Mesenteric fat pad (tissue), 1 donor: ENCODE measurements around the gene GPRIN3. TPM values are rescaled to one million over a fixed set of nuclear protein-coding genes. Genes with fewer than 3 reads are reported as not detected.
A peak's percentile ranks its signal among the peaks of the same experiment; 100 is the strongest.

Experiments used
- DNase-seq: peaks from one replicate; pipeline ENCODE4 v3.0.0-alpha.2; 2020; ENCODE audit warnings: low spot score
- long read RNA-seq: library from polyadenylated mRNA; unstranded; transcript quantifications from one replicate; pipeline ENCODE4 v2.0.0, GENCODE V29; 2020
- total RNA-seq: library from RNA; stranded (reverse); fragmentation: NEBNext Ultra II Directional; extraction: Animal tissue kit (Norgen Biotek cat#: 25700); gene quantifications from one replicate; pipeline ENCODE4 v1.2.1, GENCODE V29; 2021
- donor health status: DM: yes; HTN: yes; CAD: no.

GPRIN3 gene
- total RNA-seq: 6.2 TPM
- long read RNA-seq, full-length matches to known transcripts: 8 of 10 reads
- long read RNA-seq, partial matches to known transcripts: 0 of 10 reads
- long read RNA-seq, other reads (novel, unspliced or antisense): 2 of 10 reads

DNA sequence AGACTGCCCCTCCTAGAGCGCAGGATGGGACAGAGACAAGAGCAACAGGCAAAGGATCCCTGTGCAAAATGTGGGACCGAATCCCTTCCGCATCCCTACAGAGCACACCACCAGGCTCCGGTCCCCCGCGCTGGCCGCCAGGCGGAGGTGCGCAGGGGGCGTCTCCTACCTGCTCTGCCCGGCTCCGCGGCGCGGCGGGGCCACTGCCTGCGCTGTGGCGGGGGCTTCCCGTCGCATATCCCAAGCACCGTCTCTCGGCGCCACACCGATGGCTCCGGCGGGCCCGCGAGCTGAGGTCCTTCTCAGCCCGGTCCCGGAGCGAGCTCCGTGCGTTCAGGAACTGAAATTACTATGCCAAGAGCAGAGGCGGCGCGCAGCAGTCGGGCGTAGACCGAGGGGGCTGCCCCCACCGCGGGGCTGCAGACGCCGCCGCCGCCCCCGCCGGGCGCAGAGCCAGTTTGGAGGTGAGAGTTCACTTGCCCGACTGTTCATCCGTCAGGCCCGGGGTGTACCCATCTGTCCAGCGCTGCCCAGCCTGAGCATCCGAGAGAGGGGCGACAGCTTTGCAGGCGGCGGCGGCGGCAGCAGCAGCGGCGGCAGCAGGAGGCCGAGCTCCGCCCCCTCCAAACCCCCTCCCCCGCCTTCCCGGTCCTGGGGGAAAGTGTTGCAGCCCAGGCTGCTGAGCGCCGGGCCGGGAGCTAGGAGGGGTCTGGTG is at the start of gene GPRIN3:
Gene GPRIN3 (minus strand): TSS at position 355 of the 715 bp plus-strand sequence. CDS start 57,690 bp downstream, outside the sequence.
- DNase-seq: peak; percentile 90

DNA sequence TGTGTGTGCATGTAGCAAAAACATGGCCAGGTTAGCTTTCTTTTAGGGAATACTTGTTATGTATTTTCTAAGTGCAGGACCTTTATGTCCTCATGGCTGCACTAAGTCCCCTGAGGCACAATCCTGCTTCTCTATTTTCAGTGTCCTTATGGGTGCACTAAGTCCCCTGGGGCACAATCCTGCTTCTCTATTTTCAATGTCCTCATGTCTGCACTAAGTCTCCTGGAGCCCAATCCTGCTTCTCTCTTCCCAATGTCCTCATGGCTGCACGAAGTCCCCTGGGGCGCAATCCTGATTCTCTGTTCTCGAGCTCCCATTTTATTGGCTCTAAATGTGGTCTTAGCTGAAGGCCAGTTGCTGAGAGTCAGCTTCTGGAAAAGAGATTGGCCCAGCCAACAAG is 49.7 kb upstream of the GPRIN3 start:
- DNase-seq: no peak

DNA sequence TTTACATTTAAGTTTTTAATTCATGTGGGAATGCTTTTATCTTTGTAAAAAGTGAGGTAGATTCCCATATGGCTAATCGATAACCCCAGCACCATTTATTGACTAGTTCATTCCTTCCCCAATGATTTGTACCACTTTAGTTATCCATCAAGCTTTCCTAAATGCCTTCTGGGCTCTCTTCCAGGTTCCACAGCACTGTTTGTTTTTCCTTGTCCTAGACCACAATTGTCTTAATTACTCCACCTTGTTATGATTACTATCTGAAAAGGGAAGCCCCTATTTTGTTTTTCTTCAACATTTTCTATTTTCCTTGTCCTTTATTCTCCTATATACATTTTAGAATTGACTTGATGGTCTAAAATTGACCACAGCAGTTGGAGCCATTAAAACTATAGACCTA is 48.5 kb upstream of the GPRIN3 start:
- DNase-seq: no peak

DNA sequence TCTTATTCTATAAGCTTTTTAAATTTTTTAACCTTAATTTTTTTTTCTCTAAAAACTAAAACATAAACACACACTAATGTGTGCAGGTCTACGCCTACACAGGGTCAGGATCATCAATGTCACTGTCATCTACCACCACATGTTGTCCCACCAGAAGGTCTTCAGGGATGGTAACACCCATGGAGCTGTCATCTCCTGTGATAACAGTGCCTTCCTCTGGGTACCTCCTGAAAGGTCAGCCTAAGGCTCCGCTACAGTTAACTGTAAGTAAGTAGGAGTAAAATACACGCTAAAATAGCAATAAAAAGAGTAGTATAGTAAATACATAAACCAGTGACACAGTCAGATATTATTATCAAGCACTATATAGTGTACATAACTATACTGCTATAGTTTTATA is 45.9 kb upstream of the GPRIN3 start:
- DNase-seq: no peak

DNA sequence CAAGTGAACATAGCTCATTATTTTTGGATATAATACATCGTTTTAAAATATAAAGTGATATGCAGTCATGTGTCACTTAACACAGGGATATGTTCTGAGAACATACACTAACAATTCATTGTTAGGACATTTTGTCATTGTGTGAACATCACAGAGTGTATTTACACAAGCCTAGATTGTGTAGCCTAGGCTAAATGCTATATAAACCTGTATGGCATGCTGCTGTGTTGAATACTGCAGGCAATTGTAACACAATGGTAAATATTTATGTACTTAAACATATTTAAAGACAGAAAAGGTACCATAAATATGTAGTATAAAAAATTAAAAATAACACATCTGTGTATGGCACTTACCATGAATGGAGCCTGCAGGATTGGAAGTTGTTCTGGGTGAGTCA is 44.9 kb upstream of the GPRIN3 start:
- DNase-seq: no peak

DNA sequence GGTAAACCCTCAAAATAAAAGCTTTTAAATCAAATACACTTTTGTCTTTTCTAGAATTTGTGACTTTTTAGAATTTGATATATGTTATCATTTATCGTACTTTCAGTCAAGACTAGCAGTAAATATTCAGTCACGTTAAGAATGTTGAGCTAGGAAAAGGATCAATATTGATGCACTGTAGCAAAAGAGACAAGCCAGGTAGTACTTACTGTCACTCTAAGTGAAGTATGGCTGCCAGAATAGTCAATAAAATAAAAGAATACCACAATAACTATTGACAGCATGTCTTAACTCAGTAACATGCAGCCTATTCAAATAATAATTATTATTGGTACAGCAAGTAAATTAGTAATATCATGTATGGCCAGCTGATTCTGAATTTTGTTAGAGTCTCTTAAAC is 43.6 kb upstream of the GPRIN3 start:
- no peak for DNase-seq

DNA sequence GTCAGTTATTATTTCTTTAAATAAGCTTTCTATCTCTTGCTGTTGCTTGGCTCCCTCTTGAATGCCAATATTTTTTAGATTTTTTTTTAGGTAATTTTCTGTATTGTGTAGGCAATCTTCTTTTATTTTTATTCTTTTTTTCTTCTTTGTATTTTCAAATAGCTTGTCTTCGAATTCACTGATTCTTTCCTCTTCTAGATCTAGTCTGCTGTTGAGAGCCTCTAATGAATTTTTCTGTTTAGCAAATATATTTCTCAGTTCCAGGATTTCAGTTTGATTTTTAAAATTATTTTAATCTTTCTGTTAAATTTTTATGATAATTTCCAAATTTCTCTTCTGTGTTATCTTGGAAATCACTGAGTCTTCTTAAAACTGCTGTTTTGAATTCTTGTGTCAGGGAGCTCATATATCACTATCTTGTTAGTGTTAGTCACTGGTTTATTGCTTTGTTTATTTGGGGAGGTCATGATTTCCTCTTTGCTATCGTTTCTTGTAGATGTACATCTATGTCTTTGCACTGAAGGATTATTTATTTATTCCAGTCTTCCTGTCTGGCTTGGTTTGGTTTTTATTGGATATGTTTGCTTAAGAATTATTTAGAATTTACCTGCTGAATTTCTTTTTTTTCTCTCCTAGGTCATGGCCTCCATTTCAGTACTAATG is 39.9 kb upstream of the GPRIN3 start:
- no peak for DNase-seq

DNA sequence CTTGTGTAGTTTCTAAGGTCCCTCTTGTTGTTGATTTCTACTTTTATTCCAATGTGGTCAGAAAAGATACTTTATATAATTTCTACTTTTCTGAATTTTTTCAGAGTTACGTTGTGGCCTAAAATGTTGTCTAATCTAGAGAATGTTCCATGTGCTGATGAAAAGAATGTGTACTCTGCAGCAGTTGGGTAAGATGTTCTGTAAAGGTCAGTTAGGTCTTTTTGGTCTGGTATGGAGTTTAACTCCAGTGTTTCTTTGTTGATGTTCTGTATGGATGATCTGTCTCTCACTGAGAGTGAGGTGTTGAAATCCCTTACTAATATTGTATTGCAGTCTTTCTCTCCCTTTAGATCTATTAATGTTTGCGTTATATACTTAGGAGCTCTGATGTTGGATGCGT is 37.0 kb upstream of the GPRIN3 start:
- DNase-seq: no peak

DNA sequence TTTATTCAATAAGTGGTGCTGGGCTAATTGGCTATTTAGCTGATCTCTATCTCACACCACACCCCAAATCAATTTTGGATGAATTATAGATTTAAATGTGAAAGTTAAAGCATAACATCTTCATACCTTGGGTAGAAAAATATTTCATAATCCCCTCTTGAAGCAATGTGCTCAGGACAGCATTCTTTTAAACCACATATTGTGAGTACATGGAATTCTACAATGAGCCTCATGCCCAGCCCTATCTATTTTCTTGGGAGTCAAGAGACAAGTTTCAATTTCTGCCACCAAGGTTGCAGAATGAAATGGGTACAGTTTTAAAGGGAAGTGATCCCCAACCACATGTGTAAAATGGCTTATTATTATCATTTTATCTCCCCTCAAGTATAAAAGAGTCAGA is 30.6 kb upstream of the GPRIN3 start:
- no peak for DNase-seq

DNA sequence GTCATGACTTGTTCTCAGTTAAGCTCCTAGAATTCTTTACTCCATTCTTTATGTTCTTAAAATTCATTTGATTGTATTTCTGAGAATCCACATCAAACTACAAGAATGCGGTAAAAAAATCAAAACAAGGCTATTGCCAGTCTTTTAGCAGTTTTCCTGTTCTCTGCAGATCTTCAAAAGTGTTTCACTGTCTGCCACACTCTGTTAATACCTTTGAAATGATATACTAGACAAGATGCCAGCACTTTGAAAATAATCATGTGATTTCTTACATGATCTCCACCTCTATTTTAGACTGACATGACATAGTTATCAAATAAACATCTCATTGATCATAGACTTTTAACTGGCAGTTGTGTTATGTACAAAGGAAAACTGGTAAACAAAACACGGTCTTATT is 30.1 kb upstream of the GPRIN3 start:
- DNase-seq: no peak

DNA sequence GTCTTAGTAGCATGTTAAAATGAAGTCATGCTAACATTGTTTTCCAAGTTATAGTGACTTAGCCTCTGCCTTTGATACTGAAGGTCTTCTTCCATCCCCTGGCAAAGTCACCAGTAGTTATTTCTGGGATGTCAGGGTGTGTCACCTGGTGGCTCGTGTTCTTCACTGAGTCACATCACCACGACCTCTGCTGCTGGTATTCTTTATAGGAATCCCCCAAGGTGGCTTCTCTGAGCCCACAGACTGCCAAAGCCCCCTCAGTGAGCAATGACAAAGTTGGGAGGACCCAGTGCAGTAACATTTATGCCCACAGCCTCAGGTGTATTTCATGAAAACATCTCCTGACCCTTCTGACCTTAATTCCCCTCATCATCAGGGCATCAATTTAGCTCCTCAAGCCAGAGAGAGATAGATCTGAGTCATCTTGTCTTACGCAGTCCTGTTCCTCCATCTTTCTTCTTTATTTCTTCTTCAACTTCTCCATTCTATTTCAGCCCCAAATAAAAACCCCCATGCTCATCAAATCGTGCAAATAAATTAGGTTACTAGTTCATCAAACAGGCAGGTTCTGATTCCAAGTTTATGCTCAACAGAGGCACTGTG is 29.3 kb upstream of the GPRIN3 start:
- DNase-seq: no peak

DNA sequence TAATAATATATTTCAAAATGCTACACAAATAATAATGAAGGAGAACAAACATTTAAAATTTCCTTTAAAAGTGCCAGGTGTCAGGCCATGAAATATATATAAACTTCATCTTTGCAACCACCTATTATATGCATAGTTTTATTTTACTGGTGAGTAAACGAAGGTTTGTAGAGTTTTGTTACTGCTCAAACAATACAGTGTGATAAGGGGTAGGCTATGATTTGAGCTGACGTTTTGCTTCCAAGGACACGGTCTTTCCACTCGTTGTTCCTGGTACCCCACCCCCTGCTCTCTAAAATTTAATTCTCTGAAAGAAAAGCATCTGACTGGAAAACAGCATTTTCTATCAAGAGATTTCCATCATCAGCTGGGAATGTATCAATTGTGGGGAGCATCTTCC is 27.2 kb upstream of the GPRIN3 start:
- no peak for DNase-seq

DNA sequence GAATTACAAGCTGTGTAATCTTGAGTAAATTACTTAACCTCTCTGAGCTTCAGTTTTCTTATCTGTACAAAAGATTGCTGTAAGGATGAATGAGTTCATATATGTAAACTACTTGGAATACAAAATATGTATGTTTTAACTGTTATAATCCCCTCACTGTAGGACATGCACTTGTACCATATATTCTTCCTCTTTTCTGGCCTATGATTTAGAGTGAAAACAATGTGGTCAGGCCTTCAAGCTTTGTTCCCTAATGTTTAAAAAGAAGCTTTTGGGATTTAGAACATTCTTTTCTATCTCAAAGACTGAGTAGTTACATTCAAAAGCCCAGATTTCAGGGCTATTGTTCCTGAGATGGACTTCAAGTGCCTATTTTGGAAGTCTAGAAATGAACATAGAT is 26.7 kb upstream of the GPRIN3 start:
- no peak for DNase-seq

DNA sequence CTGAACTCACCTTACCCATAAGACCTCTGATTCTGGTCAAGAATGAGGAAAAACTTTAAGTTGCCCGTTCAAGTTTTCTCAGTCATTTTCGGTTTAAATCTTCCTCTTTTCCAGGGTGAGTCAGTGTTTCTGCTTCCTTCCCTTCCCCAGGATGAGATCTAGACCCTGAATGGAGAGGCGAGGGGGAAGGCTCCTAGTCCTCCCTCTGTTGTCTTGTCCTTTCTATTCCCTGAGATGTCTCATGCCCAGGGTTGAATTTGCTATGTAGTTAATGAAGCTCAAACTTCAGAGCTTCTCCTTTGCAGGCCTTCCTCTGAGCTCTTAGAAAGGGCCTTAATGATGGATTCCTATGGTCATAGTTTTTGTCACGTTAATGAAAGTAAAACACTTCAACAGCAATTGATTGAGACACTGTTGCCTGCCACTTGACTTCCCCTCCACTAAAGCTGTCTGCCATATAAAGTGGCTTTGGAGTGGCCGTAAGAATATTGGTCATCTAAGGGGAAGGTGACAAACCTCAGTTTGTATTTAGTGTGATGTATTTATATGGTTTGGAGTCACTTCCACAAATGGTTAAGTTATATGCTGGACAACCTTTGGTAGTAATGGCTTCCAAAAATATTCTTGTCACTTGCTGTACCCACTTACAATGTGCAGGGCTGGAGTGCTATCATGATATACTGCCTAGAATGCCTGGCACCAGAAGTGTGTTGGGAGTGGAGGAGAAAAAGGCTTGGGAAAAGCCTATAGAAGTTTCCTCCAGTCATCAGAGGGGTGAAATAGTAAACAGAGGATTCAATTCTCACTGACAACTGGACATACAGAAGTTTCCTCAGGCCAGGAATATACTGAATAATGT is 24.3 kb upstream of the GPRIN3 start:
- no peak for DNase-seq

DNA sequence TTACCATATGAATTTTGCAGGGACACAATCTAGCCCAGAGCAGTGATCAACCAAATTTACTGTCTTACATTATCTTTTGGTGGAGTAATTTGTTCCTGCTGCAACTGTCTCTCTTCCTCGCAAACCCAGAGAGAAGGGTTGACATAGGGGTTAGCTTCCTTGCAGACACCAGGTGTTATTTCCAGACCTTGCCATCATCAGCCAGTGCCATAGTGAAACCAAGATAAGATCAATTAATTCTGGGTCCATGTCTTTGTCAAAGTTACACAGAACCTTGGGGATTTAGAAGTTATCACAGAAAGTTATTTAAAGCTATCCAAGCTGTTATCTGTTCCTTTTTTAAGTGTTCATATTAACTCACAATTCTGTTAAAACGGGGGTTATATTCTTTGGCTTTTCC is 23.6 kb upstream of the GPRIN3 start:
- DNase-seq: no peak

DNA sequence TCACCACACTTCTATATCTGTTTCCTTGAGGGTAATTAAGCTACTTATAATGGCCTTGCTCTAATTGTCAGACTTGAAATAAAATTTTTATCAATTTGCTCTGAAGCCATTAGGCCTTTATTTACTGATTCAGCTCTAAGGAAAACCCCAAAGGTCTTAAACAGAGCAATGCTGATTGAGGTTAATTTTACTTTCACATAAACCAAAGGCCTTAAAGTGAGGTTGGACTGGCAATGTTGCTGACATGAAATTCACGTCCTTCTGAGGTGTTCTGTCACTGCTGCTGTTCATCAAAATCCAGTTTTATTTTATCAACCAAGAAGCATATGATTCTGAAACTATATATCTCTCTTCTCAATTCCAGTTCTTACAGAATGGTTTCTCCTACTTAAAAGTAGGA is 21.7 kb upstream of the GPRIN3 start:
- no peak for DNase-seq

DNA sequence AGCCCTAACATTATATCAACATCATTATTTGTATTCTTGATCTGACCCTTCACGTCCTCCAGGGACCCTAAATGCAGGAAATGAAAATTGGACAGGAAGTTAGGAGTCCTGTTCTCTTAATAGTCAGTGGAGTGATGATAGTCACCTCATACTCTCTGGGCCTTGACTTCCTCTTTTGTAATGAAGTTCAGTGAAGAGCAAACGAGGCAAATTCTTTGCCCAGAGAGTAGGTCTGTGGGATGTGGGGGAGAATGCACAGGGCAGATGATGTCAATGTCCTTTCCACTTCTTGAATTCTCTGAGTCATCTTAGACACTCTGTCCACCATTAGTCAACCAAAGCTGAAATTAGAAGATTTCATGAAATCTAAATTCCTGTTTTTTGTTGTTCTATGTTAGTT is 17.1 kb upstream of the GPRIN3 start:
- no peak for DNase-seq

DNA sequence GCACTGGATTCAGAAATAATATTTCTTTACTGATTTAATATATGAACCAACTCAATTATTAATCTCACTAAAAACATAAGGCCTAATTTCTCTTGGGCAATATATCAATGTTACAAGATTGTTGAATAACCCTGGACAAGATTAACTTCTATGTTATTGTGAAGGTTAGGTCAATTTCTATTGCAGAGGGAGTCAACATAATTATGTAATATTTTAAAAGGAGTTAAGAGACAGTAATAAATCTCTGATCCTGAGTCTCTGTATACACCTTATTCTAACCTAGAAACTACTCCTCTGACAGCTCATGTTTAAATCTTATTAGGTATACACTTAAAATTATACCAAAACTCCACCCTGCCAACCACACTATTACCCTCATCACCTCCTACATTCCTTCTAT is 15.1 kb upstream of the GPRIN3 start:
- no peak for DNase-seq

DNA sequence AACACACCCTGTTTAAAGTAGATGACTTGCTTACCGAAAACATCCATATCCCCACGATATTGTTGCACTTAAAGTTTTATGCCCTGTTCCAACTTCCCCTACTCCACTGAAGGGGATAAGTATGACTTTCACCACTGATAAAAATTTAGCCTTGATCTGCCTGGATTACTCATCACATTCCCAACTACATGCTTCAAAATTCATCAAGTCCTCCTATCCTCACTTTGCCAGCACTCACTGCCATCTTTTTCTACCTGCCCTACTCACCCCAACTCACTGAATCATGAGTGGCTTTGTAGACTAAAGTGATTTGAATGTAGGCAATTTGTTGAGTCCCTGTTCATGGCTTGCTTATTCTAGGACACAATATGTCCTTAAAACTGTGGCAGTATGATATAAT is 12.2 kb upstream of the GPRIN3 start:
- no peak for DNase-seq

DNA sequence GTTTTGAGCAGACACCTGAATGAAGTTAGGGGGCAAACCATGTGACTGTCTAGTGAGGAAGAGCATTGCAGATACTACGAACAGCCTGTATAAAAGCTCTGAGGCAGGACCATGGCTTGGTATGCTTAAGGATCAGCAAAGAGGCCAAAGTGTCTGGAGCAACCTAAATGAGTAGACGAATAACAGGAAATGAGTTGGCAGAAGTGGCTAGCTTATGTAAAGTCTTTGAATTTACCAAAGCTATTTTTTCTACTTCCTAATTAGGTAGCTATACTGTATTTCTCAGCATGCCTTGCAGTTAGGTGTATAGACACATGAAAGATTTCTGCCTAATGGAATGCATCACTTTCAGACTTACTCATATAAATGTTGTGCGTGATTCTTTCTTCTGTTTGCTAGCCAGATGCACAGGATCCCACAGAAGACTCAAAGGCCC is 9.3 kb upstream of the GPRIN3 start:
- no peak for DNase-seq

DNA sequence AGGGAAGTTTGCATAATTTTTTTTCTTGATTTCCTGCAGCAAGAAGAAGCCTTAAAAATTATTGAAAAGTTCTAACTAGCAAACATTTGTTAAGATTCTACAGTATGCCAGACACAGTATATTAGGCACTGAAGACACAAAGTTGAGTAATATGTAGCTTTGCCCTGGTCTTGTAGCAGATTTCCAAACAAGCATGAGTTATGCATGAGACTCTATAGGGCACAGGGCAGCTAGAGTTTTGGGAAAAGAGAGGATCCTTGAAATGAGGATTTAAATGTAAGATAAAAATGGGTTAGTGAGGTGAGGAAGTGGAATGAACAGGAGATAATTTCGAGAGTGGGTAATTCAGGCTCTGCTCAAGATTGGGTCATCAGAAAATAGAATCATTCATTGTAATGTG is 8.6 kb upstream of the GPRIN3 start:
- DNase-seq: no peak

DNA sequence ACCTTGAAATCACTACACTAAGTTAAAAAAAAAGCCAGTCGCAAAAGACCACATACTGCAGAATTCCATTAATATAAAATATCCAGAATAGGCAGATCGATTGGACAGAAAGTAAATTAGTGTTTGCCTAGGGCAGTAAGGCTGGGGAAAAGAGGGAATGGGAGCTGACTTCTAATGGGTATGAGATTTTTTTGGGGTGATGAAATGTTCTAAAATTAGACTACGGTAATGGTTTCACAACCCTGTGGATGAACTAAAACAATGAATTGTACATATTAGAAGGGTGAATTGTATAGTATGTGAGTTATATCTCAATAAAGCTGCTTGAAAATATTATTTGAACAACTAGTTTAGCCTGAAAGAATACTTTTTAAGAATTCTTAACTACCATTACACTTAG is 6.7 kb upstream of the GPRIN3 start:
- DNase-seq: no peak
